A673 (cell line): Measurements from ENCODE around the gene SAPCD1.

ENCODE experiments used
- EZH2 ChIP-seq: fragments of 200-600 bp; sonication (generic); IDR thresholded peaks from 2 replicates; pipeline ENCODE4 v1.6.1; 2017; ENCODE audit warnings: borderline replicate concordance, low read depth, mild to moderate bottlenecking, mixed read lengths, antibody characterized with exemption, low read length; ENCODE audit not compliant: poor library complexity, severe bottlenecking
- TF ChIP-seq, protein P1 (sequence below): fragments of 300-800, 200-600 bp; sonication (generic); conservative IDR thresholded peaks from 2 replicates; pipeline ENCODE4 v1.5.1; 2017; ENCODE audit warnings: low read depth, mild to moderate bottlenecking, antibody characterized with exemption, low read length, moderate library complexity, mixed read lengths

DNA sequence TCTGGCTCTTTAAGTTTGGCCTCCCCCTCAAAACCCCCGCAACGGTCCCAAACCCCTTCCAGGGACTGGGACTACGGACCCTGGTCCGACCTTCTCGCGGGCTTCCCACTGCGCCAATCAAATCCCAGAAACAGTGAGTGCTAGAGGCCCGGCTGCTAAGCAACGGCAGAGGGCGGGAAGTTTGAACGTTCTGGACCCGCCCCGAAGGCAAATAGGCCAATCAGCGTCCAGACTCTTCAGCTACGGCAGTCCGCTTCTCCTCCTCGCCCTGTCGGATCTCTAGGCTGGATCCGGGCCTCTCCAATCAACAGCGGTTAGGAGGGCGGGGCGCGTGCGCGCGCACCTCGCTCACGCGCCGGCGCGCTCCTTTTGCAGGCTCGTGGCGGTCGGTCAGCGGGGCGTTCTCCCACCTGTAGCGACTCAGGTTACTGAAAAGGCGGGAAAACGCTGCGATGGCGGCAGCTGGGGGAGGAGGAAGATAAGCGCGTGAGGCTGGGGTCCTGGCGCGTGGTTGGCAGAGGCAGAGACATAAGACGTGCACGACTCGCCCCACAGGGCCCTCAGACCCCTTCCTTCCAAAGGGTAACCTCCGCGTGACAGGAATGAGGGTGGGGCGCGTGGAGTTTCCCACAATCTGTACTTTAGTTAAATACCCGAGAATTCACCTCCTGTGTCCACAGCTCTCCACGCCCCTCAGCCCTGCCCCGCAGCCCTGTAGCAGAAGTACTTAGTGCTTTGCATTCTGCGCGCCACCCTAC, 22.6 kb upstream of the SAPCD1 start, which contains the start of gene MSH5:
- no peak for TF ChIP-seq EZH2
- TF ChIP-seq, protein P1, sequence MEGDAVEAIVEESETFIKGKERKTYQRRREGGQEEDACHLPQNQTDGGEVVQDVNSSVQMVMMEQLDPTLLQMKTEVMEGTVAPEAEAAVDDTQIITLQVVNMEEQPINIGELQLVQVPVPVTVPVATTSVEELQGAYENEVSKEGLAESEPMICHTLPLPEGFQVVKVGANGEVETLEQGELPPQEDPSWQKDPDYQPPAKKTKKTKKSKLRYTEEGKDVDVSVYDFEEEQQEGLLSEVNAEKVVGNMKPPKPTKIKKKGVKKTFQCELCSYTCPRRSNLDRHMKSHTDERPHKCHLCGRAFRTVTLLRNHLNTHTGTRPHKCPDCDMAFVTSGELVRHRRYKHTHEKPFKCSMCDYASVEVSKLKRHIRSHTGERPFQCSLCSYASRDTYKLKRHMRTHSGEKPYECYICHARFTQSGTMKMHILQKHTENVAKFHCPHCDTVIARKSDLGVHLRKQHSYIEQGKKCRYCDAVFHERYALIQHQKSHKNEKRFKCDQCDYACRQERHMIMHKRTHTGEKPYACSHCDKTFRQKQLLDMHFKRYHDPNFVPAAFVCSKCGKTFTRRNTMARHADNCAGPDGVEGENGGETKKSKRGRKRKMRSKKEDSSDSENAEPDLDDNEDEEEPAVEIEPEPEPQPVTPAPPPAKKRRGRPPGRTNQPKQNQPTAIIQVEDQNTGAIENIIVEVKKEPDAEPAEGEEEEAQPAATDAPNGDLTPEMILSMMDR, result no peak
